NCI-H774 (cell line): ENCODE data around the gene DKC1.
"Not testable (repeated sequence)": the region's sequence is repeated elsewhere in the genome, so short reads cannot be mapped to it uniquely, and the experiment has no call there.

ENCODE experiments used
- DNase-seq: peaks from one replicate; lab custom pipeline; 2025; lab: John Stamatoyannopoulos, UW

Gene DKC1

DNA sequence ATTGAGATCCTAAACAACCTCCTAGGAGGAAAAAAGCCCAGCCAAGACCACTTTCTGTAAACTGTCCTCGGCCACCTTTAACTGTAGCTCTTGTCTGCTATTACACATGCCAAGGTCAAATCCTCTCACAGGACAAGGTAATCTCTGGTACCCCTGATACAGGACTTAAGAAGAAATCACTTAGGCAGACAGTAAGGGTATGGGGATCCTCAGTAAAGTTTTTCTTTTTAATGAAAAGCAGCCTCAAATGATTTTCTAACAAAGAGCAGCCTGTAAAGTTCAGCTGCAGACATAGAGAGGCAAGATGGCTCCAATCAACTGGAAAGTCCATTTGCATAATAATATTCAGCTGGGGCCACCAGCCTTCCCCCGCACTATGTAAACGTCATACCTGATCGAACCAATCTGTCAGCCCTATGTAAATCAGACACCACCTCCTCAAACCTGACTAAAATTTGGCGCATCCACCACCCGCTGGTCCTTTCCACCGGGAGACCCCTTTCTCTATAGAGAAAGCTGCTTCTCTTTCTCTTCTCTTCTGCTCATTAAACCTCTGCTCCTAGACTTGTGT lies 57.2 kb downstream of the DKC1 start:
- no peak for DNase-seq

GRCh38 chrX:154821523-154821922 lies 58.9 kb downstream of the DKC1 start:
- no peak for DNase-seq

GRCh38 chrX:154822029-154822428 lies 59.4 kb downstream of the DKC1 start:
- DNase-seq: no peak

DNA sequence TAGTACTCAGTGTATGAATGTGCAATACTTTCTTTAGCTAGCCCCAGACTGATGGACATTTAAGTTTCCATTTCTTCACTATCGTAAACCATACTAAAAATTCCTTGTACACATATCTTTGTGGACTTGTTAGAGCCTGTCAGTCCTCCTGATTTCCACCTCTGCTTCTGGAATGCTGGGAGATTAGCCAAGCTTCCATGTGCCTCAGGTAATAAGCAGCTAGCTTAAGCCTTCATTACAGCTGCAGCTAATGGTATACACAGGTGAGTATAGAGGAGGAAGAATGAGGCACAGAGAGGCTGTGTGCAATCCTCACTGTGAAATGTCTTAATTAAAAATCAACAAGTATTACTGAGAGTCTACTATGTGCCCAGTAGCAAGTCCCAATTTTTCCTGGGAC lies 62.0 kb downstream of the DKC1 start:
- DNase-seq: no peak

DNA sequence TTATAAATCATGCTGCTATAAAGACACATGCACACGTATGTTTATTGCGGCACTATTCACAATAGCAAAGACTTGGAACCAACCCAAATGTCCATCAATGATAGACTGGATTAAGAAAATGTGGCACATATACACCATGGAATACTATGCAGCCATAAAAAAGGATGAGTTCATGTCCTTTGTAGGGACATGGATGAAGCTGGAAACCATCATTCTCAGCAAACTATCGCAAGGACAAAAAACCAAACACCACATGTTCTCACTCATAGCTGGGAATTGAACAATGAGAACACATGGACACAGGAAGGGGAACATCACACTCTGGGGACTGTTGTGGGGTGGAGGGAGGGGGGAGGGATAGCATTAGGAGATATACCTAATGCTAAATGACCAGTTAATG lies 62.9 kb downstream of the DKC1 start:
- DNase-seq: not testable (repeated sequence)
